HepG2 (cell line): ENCODE results near the gene GPC6. TPM values are rescaled to one million over a fixed set of nuclear protein-coding genes. Genes with fewer than 3 reads are reported as not detected.

Experiments used
- ATAC-seq: fragments of 200-7000 bp; cut with Tn5 transposase; 3 replicates; pipeline ENCODE4 v1.9.1; 2020; ENCODE audit warnings: mild to moderate bottlenecking, moderate library complexity
- BruUV-seq: library from RNA; stranded (reverse); fragments of 400-500 nt; replicated peaks from 2 replicates; lab custom pipeline; 2021; lab: Mats Ljungman, UMichigan
- CTCF ChIA-PET: fragments of 300-600 bp; formaldehyde crosslinking; extraction: SDS; loops from one replicate; lab custom pipeline; 2021; ENCODE audit warnings: low total read pairs, inconsistent platforms, low intra/inter-chr PET ratio; lab: Yijun Ruan, JAX
- POLR2A ChIA-PET: fragments of 350-600 bp; sonication (Branson Sonifier 250); formaldehyde crosslinking; loops from one replicate; lab custom pipeline; 2020; ENCODE audit warnings: antibody characterized with exemption, inconsistent platforms; lab: Yijun Ruan, JAX
- DNase-seq: peaks from one replicate; pipeline ENCODE4 v3.0.0-alpha.2; 2015; ENCODE audit warnings: low spot score
- FAIRE-seq: peaks from 3 replicates; lab custom pipeline; 2011; peaks lifted over from hg19 to GRCh38; lab: Jason Lieb, UNC
- H2AFZ ChIP-seq: one replicate; pipeline ENCODE4 v1.6.1; 2011; ENCODE audit warnings: low read length, inconsistent platforms
- H3K27ac ChIP-seq: fragments of 300-600 bp; 3 replicates; pipeline ENCODE4 v1.8.0; 2011; ENCODE audit warnings: mixed run types, mild to moderate bottlenecking, mixed read lengths, low read length, inconsistent platforms; ENCODE audit not compliant: insufficient read depth; ENCODE audit errors: extremely low read length
- H3K27me3 ChIP-seq, 2 experiments: fragments of 200-600 bp in 1 of 2; 2 replicates in 1 of 2; 3 replicates in 1 of 2; pipeline versions ENCODE4 v1.6.0 to v1.8.0; 2011; ENCODE audit warnings: low read length in 2 of 2, mild to moderate bottlenecking in 2 of 2, moderate library complexity in 2 of 2, inconsistent platforms in 1 of 2; ENCODE audit not compliant: insufficient read depth in 2 of 2, control insufficient read depth in 1 of 2
- H3K36me3 ChIP-seq, 2 experiments: fragments of 200-600 bp in 1 of 2; replicated peaks in 1 of 2; 2 replicates in 1 of 2; 3 replicates in 1 of 2; pipeline versions ENCODE4 v1.5.1 to v1.8.0; 2011; ENCODE audit warnings: low read length in 2 of 2, inconsistent platforms in 1 of 2; ENCODE audit not compliant: insufficient read depth in 2 of 2, control insufficient read depth in 1 of 2
- H3K4me1 ChIP-seq: 2 replicates; pipeline ENCODE4 v1.5.1; 2012; ENCODE audit warnings: low read length, inconsistent platforms; ENCODE audit not compliant: insufficient read depth
- H3K4me2 ChIP-seq: 2 replicates; pipeline ENCODE4 v1.6.0; 2011; ENCODE audit warnings: low read depth, low read length, inconsistent platforms
- H3K4me3 ChIP-seq, 3 experiments: fragments of 200-600 bp in 1 of 3; sonication (generic), shearing (Covaris generic) in 1 of 3; replicated peaks in 1 of 3; 2 replicates each; pipeline ENCODE4 v1.5.1; 2011 to 2016; ENCODE audit warnings: low read length in 3 of 3, inconsistent platforms in 2 of 3, low read depth in 2 of 3, mild to moderate bottlenecking in 2 of 3, control low read depth in 1 of 3, mixed read lengths in 1 of 3; ENCODE audit not compliant: insufficient read depth in 1 of 3
- H3K79me2 ChIP-seq: one replicate; pipeline ENCODE4 v1.6.1; 2011; ENCODE audit warnings: low read length, inconsistent platforms; ENCODE audit not compliant: insufficient read depth
- H3K9ac ChIP-seq: 2 replicates; pipeline ENCODE4 v1.6.0; 2011; ENCODE audit warnings: mild to moderate bottlenecking, low read depth, low read length, inconsistent platforms; ENCODE audit not compliant: insufficient read depth
- H3K9me3 ChIP-seq: 2 replicates; pipeline ENCODE4 v1.5.1; 2012; ENCODE audit warnings: mild to moderate bottlenecking, low read length
- H4K20me1 ChIP-seq: 2 replicates; pipeline ENCODE4 v1.6.0; 2011; ENCODE audit warnings: inconsistent platforms, mild to moderate bottlenecking, low read length, moderate library complexity; ENCODE audit not compliant: insufficient read depth
- KDM5B ChIP-seq: sonication (generic); formaldehyde crosslinking; IDR thresholded peaks from 2 replicates; pipeline ENCODE4 v1.4.0; 2020; ENCODE audit warnings: missing genetic modification reagents, mild to moderate bottlenecking, borderline replicate concordance
- ZNF121 ChIP-seq: sonication (generic); formaldehyde crosslinking; IDR thresholded peaks from 2 replicates; pipeline ENCODE4 v1.5.0; 2020; ENCODE audit warnings: mild to moderate bottlenecking, missing genetic modification reagents
- ZNF512 ChIP-seq: sonication (generic); formaldehyde crosslinking; IDR thresholded peaks from 2 replicates; pipeline ENCODE4 v1.4.0; 2020; ENCODE audit warnings: mild to moderate bottlenecking, missing genetic modification reagents
- ZNF546 ChIP-seq: sonication (generic); formaldehyde crosslinking; conservative IDR thresholded peaks from 2 replicates; pipeline ENCODE4 v1.8.1; 2023; ENCODE audit warnings: mild to moderate bottlenecking, missing genetic modification reagents
- WGBS: methylation state at CpG from one replicate; pipeline ENCODE4 v1.1.6; 2017; ENCODE audit warnings: low lambda C conversion rate; 5-methylcytosine and 5-hydroxymethylcytosine counted together
- in situ Hi-C: cut with HindIII; loops from 2 replicates; pipeline ENCODE4 v1.10.0; 2017; ENCODE audit warnings: low pct_unique_long_range_greater_than_20kb; ENCODE audit not compliant: extremely low pct_ligation_motif_present
- intact Hi-C: fragments of 100-400 bp; cut with micrococcal nuclease; formaldehyde crosslinking; loops from one replicate; pipeline ENCODE4 v1.10.0; 2022; ENCODE audit not compliant: unreplicated experiment
- polyA plus RNA-seq, 8 experiments: library from polyadenylated mRNA; depleted of rRNA in 3 of 8; stranded (reverse) in 7 of 8; unstranded in 1 of 8; fragments of >200 nt; fragmentation: Illumina TruSeq in 4 of 8; extraction: Trizol in 4 of 8; gene quantifications; 2 replicates each; pipeline versions ENCODE4 v1.2.1 to v1.2.3, GENCODE V29; 2011 to 2016; ENCODE audit warnings: low read depth in 4 of 8, missing spikeins in 1 of 8, mixed read lengths in 1 of 8; ENCODE audit not compliant: insufficient read depth in 1 of 8
- total RNA-seq, 5 experiments: library from RNA; depleted of rRNA; stranded (reverse); fragments of >200 nt; fragmentation: Illumina TruSeq; extraction: Trizol; gene quantifications; 2 replicates each; pipeline ENCODE4 v1.2.3, GENCODE V29; 2016; ENCODE audit warnings: low read depth in 1 of 5

Gene GPC6
- total and polyA plus RNA-seq, 2 of the 13 experiments (the other 11 are each of a cell fraction or from before 2014, with no cell fraction given), result 24.5 to 33.9 TPM

GRCh38 chr13:93336728-93337127 is 110.1 kb downstream of the GPC6 start:
- WGBS, result 100% methylated on average over 4 of the region's 4 CpGs
- POLR2A ChIA-PET, result no interaction called here
- CTCF ChIA-PET, result no interaction called here
- no peaks in the 10 kb centered on the region for H3K27me3 ChIP-seq
- in situ Hi-C loops (no loop called here), intact Hi-C loops (no loop called here)
- DNase-seq (no peak), FAIRE-seq (no peak), ATAC-seq (no peak)
- no peak overlapping the region for H3K4me2 ChIP-seq
- no peaks in the 10 kb centered on the region; the same call in 1 of the 2 replicates for H3K9me3 ChIP-seq
- no peaks in the 10 kb centered on the region for H3K36me3 ChIP-seq
- no TSS peak for BruUV-seq
- no peak overlapping the region for H3K9ac ChIP-seq
- H4K20me1 ChIP-seq, result no peaks in the 10 kb centered on the region
- no peaks in the 10 kb centered on the region for H3K79me2 ChIP-seq
- H3K27ac ChIP-seq, result no peak overlapping the region
- TF ChIP-seq ZNF512, result no peak
- no peak overlapping the region for H3K4me3 ChIP-seq
- H3K4me1 ChIP-seq, result peaks cover 3% of the 10 kb centered on the region; the same call in 1 of the 2 replicates
- H2AFZ ChIP-seq, result no peak overlapping the region

- 96% methylated on average over 5 of the region's 5 CpGs for WGBS
- in situ Hi-C loops (no loop called here), intact Hi-C loops (no loop called here)
- no peak overlapping the region for H3K27ac ChIP-seq
- no TSS peak for BruUV-seq
- ChIA-PET POLR2A (no interaction called here), CTCF (no interaction called here)
- H3K4me2 ChIP-seq, result no peak overlapping the region
- H2AFZ ChIP-seq, result no peak overlapping the region
- no peak overlapping the region for H3K9ac ChIP-seq
- no peaks in the 10 kb centered on the region for H3K4me1 ChIP-seq
- no peaks in the 10 kb centered on the region for H3K79me2 ChIP-seq
- no peaks in the 10 kb centered on the region for H3K27me3 ChIP-seq
- no peak for DNase-seq
- ATAC-seq, result no peak
- H4K20me1 ChIP-seq, result no peaks in the 10 kb centered on the region
- FAIRE-seq, result no peak
- no peaks in the 10 kb centered on the region; the same call in 1 of the 2 replicates for H3K9me3 ChIP-seq
- no peaks in the 10 kb centered on the region for H3K36me3 ChIP-seq
- TF ChIP-seq KDM5B (no peak), ZNF546 (CRISPR knock-in tag) (no peak), ZNF121 (CRISPR knock-in tag) (no peak)
- H3K4me3 ChIP-seq, result no peak overlapping the region
These were observed 111.4 kb downstream of the GPC6 start for GRCh38 chr13:93338030-93338429.
